22Rv1 (cell line): ENCODE measurements around the gene ADAMTS15.

Source experiments
- ZFX ChIP-seq: fragments of 450-650 bp; IDR thresholded peaks from 2 replicates; pipeline ENCODE4 v1.6.1; 2017; ENCODE audit warnings: antibody characterized with exemption, borderline replicate concordance
- TF ChIP-seq, protein P1 (sequence below): fragments of 450-650 bp; IDR thresholded peaks from 2 replicates; pipeline ENCODE4 v1.5.1; 2017; ENCODE audit warnings: mild to moderate bottlenecking

GRCh38 chr11:130456286-130456685 is 7.8 kb downstream of the ADAMTS15 start:
- TF ChIP-seq, protein P1, sequence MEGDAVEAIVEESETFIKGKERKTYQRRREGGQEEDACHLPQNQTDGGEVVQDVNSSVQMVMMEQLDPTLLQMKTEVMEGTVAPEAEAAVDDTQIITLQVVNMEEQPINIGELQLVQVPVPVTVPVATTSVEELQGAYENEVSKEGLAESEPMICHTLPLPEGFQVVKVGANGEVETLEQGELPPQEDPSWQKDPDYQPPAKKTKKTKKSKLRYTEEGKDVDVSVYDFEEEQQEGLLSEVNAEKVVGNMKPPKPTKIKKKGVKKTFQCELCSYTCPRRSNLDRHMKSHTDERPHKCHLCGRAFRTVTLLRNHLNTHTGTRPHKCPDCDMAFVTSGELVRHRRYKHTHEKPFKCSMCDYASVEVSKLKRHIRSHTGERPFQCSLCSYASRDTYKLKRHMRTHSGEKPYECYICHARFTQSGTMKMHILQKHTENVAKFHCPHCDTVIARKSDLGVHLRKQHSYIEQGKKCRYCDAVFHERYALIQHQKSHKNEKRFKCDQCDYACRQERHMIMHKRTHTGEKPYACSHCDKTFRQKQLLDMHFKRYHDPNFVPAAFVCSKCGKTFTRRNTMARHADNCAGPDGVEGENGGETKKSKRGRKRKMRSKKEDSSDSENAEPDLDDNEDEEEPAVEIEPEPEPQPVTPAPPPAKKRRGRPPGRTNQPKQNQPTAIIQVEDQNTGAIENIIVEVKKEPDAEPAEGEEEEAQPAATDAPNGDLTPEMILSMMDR: no peak
- TF ChIP-seq ZFX: no peak
